Endodermal cell (in vitro differentiated cells): ENCODE measurements around the gene KIF26B. TPM values are rescaled to one million over a fixed set of nuclear protein-coding genes. Genes with fewer than 3 reads are reported as not detected.
"Not testable (repeated sequence)": the region's sequence is repeated elsewhere in the genome, so short reads cannot be mapped to it uniquely, and the experiment has no call there.

ENCODE experiments used
- DNase-seq: peaks from one replicate; pipeline ENCODE4 v3.0.0-alpha.2; 2017
- H3K27ac ChIP-seq: 2 replicates; pipeline ENCODE4 v1.5.1; 2013; ENCODE audit warnings: mild to moderate bottlenecking, low read depth, low read length, moderate library complexity
- H3K27me3 ChIP-seq: 2 replicates; pipeline ENCODE4 v1.6.1; 2013; ENCODE audit warnings: mild to moderate bottlenecking, low read length, moderate library complexity; ENCODE audit not compliant: insufficient read depth, control insufficient read depth, poor library complexity, severe bottlenecking
- H3K36me3 ChIP-seq: 2 replicates; pipeline ENCODE4 v1.7.0; 2013; ENCODE audit warnings: mild to moderate bottlenecking, low read length, moderate library complexity; ENCODE audit not compliant: control insufficient read depth, insufficient read depth
- H3K4me1 ChIP-seq: one replicate; pipeline ENCODE4 v1.7.0; 2013; ENCODE audit warnings: low read length; ENCODE audit not compliant: control insufficient read depth, insufficient read depth
- H3K4me3 ChIP-seq: 2 replicates; pipeline ENCODE4 v1.5.1; 2013; ENCODE audit warnings: mild to moderate bottlenecking, low read length, moderate library complexity
- H3K9ac ChIP-seq: 2 replicates; pipeline ENCODE4 v1.6.1; 2013; ENCODE audit warnings: mild to moderate bottlenecking, low read length, moderate library complexity; ENCODE audit not compliant: poor library complexity, severe bottlenecking; ENCODE audit errors: extremely low read depth
- H3K9me3 ChIP-seq: 2 replicates; pipeline ENCODE4 v1.6.1; 2013; ENCODE audit warnings: mild to moderate bottlenecking, low read length, moderate library complexity; ENCODE audit not compliant: control insufficient read depth
- H3K27ac Mint-ChIP-seq: 2 replicates; pipeline ENCODE4 v1.8.0; 2020; ENCODE audit warnings: mixed read lengths
- H3K27me3 Mint-ChIP-seq: 2 replicates; pipeline ENCODE4 v1.8.0; 2021; ENCODE audit warnings: mild to moderate bottlenecking, mixed read lengths; ENCODE audit not compliant: insufficient read depth
- H3K36me3 Mint-ChIP-seq: 2 replicates; pipeline ENCODE4 v1.8.0; 2020; ENCODE audit warnings: low read depth, mixed read lengths
- H3K4me1 Mint-ChIP-seq: 2 replicates; pipeline ENCODE4 v1.8.0; 2020; ENCODE audit warnings: mixed read lengths
- H3K4me3 Mint-ChIP-seq: 2 replicates; pipeline ENCODE4 v1.8.0; 2020; ENCODE audit warnings: mild to moderate bottlenecking, moderate library complexity, mixed read lengths
- H3K9me3 Mint-ChIP-seq: 2 replicates; pipeline ENCODE4 v1.8.0; 2020; ENCODE audit warnings: mild to moderate bottlenecking, mixed read lengths
- WGBS, 2 experiments: methylation state at CpG; one replicate each; pipeline versions ENCODE4 v1.1.5 to v1.1.7; 2013; ENCODE audit warnings: missing lambda C conversion rate in 2 of 2, mixed read lengths in 1 of 2; ENCODE audit not compliant: insufficient coverage in 1 of 2, insufficient read length in 1 of 2; 5-methylcytosine and 5-hydroxymethylcytosine counted together
- total RNA-seq, 2 donors: library from RNA; stranded (reverse); fragmentation: NEBNext Ultra II Directional in 1 of 2; extraction: Animal tissue kit (Norgen Biotek cat#: 25700) in 1 of 2; gene quantifications; 2 replicates in 1 of 2; 3 replicates in 1 of 2; pipeline ENCODE4 v1.2.1, GENCODE V29; 2021
- TF ChIP-seq, protein P1 (sequence below): fragments of 200-600 bp; sonication (generic); conservative IDR thresholded peaks from 2 replicates; pipeline ENCODE4 v1.5.0; 2021; ENCODE audit warnings: antibody characterized with exemption, mild to moderate bottlenecking

Gene KIF26B
- total RNA-seq, 2 donors from 2014 or later = 12.3 to 21.0 TPM

- Histone ChIP-seq H3K27me3 (no peaks in the 10 kb centered on the region), H3K9me3 (no peaks in the 10 kb centered on the region), H3K4me3 (no peak overlapping the region), H3K36me3 (no peaks in the 10 kb centered on the region), H3K9ac (no peak overlapping the region), H3K4me1 (peaks cover 9% of the 10 kb centered on the region), H3K27ac (no peak overlapping the region)
- H3K27me3 Mint-ChIP-seq = peaks cover 8% of the 10 kb centered on the region
- no peak overlapping the region for H3K27ac Mint-ChIP-seq
- no peak for DNase-seq
- peaks cover 13% of the 10 kb centered on the region for H3K36me3 Mint-ChIP-seq
- H3K4me3 Mint-ChIP-seq = no peak overlapping the region
- H3K4me1 Mint-ChIP-seq = peaks cover 18% of the 10 kb centered on the region
- 85 to 95% methylated on average over 4 of the region's 4 CpGs for WGBS, 2 experiments
- H3K9me3 Mint-ChIP-seq = no peaks in the 10 kb centered on the region
- TF ChIP-seq, protein P1, sequence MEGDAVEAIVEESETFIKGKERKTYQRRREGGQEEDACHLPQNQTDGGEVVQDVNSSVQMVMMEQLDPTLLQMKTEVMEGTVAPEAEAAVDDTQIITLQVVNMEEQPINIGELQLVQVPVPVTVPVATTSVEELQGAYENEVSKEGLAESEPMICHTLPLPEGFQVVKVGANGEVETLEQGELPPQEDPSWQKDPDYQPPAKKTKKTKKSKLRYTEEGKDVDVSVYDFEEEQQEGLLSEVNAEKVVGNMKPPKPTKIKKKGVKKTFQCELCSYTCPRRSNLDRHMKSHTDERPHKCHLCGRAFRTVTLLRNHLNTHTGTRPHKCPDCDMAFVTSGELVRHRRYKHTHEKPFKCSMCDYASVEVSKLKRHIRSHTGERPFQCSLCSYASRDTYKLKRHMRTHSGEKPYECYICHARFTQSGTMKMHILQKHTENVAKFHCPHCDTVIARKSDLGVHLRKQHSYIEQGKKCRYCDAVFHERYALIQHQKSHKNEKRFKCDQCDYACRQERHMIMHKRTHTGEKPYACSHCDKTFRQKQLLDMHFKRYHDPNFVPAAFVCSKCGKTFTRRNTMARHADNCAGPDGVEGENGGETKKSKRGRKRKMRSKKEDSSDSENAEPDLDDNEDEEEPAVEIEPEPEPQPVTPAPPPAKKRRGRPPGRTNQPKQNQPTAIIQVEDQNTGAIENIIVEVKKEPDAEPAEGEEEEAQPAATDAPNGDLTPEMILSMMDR = no peak
These were observed 179.4 kb downstream of the KIF26B start for GRCh38 chr1:245334235-245334634.

DNA sequence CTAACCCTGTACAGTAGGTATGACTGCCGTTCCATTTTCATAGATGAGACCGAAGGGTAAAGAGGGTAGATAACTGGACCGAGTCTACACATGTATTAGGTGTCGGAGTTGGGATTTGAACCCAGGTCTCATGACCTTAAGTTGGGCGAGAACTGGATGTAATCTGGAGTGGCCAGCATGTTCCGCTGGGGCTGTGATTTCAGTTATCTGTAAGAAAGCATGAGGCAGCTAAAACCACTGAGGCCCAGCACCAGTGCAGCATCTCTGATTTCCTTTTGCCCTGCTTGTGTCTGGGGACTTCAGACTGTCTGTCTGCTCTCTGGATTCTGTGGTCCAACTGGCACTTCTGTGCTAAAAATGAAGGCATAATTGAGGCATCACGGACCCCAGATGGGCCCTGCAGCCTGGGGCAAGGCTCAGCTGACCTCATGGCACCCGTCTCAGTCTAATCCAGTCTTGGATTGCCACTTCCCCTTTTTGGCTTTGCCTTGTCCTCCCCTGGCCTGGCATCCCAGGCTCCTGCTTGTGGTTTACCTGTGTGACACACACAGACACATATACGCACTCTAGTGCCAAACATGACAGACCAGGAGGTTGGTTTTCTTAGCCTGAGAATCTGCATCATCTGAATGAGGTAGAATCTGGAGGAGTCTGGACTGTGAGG is 180.2 kb downstream of the KIF26B start:
- H3K9me3 Mint-ChIP-seq = no peaks in the 10 kb centered on the region
- H3K4me3 Mint-ChIP-seq = no peak overlapping the region
- TF ChIP-seq, protein P1 = no peak
- DNase-seq = no peak
- peaks cover 13% of the 10 kb centered on the region for H3K36me3 Mint-ChIP-seq
- H3K27ac Mint-ChIP-seq = no peak overlapping the region
- no peaks in the 10 kb centered on the region for H3K9me3 ChIP-seq
- peaks cover 9% of the 10 kb centered on the region for H3K4me1 ChIP-seq
- WGBS, 2 experiments = 95% methylated on average over 9 of the region's 9 CpGs
- H3K4me3 ChIP-seq = no peak overlapping the region
- peaks cover 18% of the 10 kb centered on the region for H3K4me1 Mint-ChIP-seq
- no peak overlapping the region for H3K9ac ChIP-seq
- H3K27ac ChIP-seq = no peak overlapping the region
- H3K36me3 ChIP-seq = no peaks in the 10 kb centered on the region
- H3K27me3 ChIP-seq = no peaks in the 10 kb centered on the region
- peaks cover 8% of the 10 kb centered on the region for H3K27me3 Mint-ChIP-seq

DNA sequence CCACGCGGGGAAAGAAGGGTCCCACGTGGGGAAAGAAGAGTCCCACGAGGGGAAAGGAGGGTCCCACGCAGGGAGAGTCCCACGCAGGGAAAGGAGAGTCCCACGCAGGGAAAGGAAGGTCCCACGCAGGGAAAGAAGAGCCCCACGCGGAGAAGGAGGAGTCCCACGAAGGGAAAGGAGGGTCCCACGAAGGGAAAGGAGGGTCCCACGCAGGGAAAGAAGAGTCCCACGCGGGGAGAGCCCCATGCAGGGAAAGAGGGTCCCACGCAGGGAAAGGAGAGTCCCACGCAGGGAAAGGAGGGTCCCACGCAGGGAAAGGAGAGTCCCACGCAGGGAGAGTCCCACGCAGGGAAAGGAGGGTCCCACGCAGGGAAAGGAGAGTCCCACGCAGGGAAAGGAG is 180.9 kb downstream of the KIF26B start:
- peaks cover 13% of the 10 kb centered on the region for H3K36me3 Mint-ChIP-seq
- H3K9me3 ChIP-seq, H3K27ac Mint-ChIP-seq, H3K27me3 ChIP-seq, H3K27ac ChIP-seq, H3K9me3 Mint-ChIP-seq, H3K9ac ChIP-seq, H3K4me3 ChIP-seq, H3K4me1 ChIP-seq, DNase-seq, H3K36me3 ChIP-seq, H3K4me3 Mint-ChIP-seq, H3K27me3 Mint-ChIP-seq: not testable (repeated sequence)
- 93 to 97% methylated on average over 22 of the region's 22 CpGs for WGBS, 2 experiments
- peaks cover 18% of the 10 kb centered on the region for H3K4me1 Mint-ChIP-seq
